HL-60 (cell line): Measurements from ENCODE around the gene AKNAD1.
A peak's percentile ranks its signal among the peaks of the same experiment; 100 is the strongest.

Experiments
- DNase-seq, 2 experiments: peaks; one replicate each; pipeline ENCODE4 v3.0.0-alpha.2; 2010 to 2020; ENCODE audit warnings: low read depth in 1 of 2, low spot score in 1 of 2
- H3K27ac ChIP-seq: fragments of 250-450 bp; sonication (Bioruptor Pico); replicated peaks from 2 replicates; pipeline ENCODE4 v1.5.1; 2020; ENCODE audit warnings: mild to moderate bottlenecking, moderate library complexity
- H3K27me3 ChIP-seq: fragments of 250-450 bp; sonication (Bioruptor Pico); 2 replicates; pipeline ENCODE4 v1.5.1; 2021; ENCODE audit warnings: mild to moderate bottlenecking, moderate library complexity; ENCODE audit not compliant: insufficient read depth, poor library complexity, severe bottlenecking
- H3K4me3 ChIP-seq: replicated peaks from 2 replicates; pipeline ENCODE4 v1.5.1; 2011; ENCODE audit warnings: mild to moderate bottlenecking, control low read depth, low read length; ENCODE audit not compliant: insufficient read depth
- CTCF ChIP-seq: IDR thresholded peaks from one replicate; pipeline ENCODE4 v1.5.1; 2011; ENCODE audit warnings: low read length, control low read depth, inconsistent platforms; ENCODE audit not compliant: insufficient read depth
- GABPA ChIP-seq: IDR thresholded peaks from 2 replicates; pipeline ENCODE4 v1.6.1; 2012; ENCODE audit warnings: low read depth
- POLR2AphosphoS5 ChIP-seq: IDR thresholded peaks from 2 replicates; pipeline ENCODE4 v1.6.1; 2012; ENCODE audit warnings: low read depth
- REST ChIP-seq: IDR thresholded peaks from 2 replicates; pipeline ENCODE4 v1.6.1; 2012; ENCODE audit warnings: low read depth; ENCODE audit not compliant: insufficient replicate concordance
- SPI1 ChIP-seq: IDR thresholded peaks from 2 replicates; pipeline ENCODE4 v1.6.1; 2012; ENCODE audit warnings: low read depth, mild to moderate bottlenecking, borderline replicate concordance

AKNAD1 gene

GRCh38 chr1:108896146-108897145 lies 39.6 kb upstream of the AKNAD1 start:
- Histone ChIP-seq H3K27ac (no peak overlapping the region), H3K27me3 (no peaks in the 10 kb centered on the region), H3K4me3 (no peak overlapping the region)
- DNase-seq = peak in 1 of 2 experiments; percentile 30
- TF ChIP-seq CTCF (no peak), POLR2AphosphoS5 (no peak)

- H3K4me3 ChIP-seq = no peak overlapping the region
- no peak for TF ChIP-seq GABPA
- no peak for TF ChIP-seq SPI1
- TF ChIP-seq REST = no peak
- no peak for TF ChIP-seq CTCF
- TF ChIP-seq POLR2AphosphoS5 = no peak
- DNase-seq = no peak
- H3K27ac ChIP-seq = no peak overlapping the region
- no peaks in the 10 kb centered on the region for H3K27me3 ChIP-seq
Measured at GRCh38 chr1:108893141-108893530, 36.2 kb upstream of the AKNAD1 start.

- TF ChIP-seq POLR2AphosphoS5 = no peak
- TF ChIP-seq GABPA = no peak
- no peak for TF ChIP-seq REST
- no peak for TF ChIP-seq CTCF
- no peak for TF ChIP-seq SPI1
- H3K27me3 ChIP-seq = no peaks in the 10 kb centered on the region
- H3K4me3 ChIP-seq = no peak overlapping the region
- H3K27ac ChIP-seq = no peak overlapping the region
- DNase-seq = no peak
Measured at GRCh38 chr1:108892356-108893140, 35.7 kb upstream of the AKNAD1 start.
